Caki2 (cell line): Measurements from ENCODE around the gene CLOCK. TPM values are rescaled to one million over a fixed set of nuclear protein-coding genes. Genes with fewer than 3 reads are reported as not detected.

ENCODE experiments used
- DNase-seq: peaks from one replicate; pipeline ENCODE4 v3.0.0-alpha.2; 2015; ENCODE audit warnings: low read depth
- in situ Hi-C: cut with HindIII; loops from 2 replicates; pipeline ENCODE4 v1.10.0; 2016; ENCODE audit warnings: low sequenced_read_pairs, low pct_unique_long_range_greater_than_20kb, mixed read lengths
- total RNA-seq: library from RNA; depleted of rRNA; stranded (reverse); fragments of >200 nt; shearing (Covaris generic); gene quantifications from 2 replicates; pipeline ENCODE4 v1.2.3, GENCODE V29; 2014; ENCODE audit warnings: low replicate concordance

The CLOCK gene
- total RNA-seq, 1 experiment from 2014 or later, result 25.0 TPM

- no peak for DNase-seq
- in situ Hi-C loops, result no loop called here
Observed at GRCh38 chr4:55398461-55398860, 148.2 kb downstream of the CLOCK start.

GRCh38 chr4:55397520-55398321 lies 149.0 kb downstream of the CLOCK start:
- in situ Hi-C loops, result no loop called here
- peak; percentile 76 for DNase-seq

- DNase-seq, result no peak
Observed at GRCh38 chr4:55397126-55397436, 149.6 kb downstream of the CLOCK start.

GRCh38 chr4:55396308-55397125 lies 150.2 kb downstream of the CLOCK start:
- DNase-seq, result peak; percentile 59
- in situ Hi-C loops, result no loop called here

More at GRCh38 chr4:55397126-55397436, 149.6 kb downstream of the CLOCK start:
- in situ Hi-C loops, result no loop called here

- peak; percentile 93 for DNase-seq
- in situ Hi-C loops, result no loop called here
Observed at GRCh38 chr4:55395529-55396307, 151.0 kb downstream of the CLOCK start, which contains the start of gene TMEM165. TSS of gene TMEM165 (plus strand) at chr4:55395957. CDS start at chr4:55396190, 233 bp downstream.

- DNase-seq, result no peak
- in situ Hi-C loops, result no loop called here
Observed at GRCh38 chr4:55395218-55395528, 151.5 kb downstream of the CLOCK start.

- no peak for DNase-seq
- in situ Hi-C loops, result no loop called here
Observed at GRCh38 chr4:55393461-55394320, 153.0 kb downstream of the CLOCK start.

GRCh38 chr4:55386840-55387239 lies 159.9 kb downstream of the CLOCK start:
- DNase-seq, result no peak
- in situ Hi-C loops, result no loop called here

GRCh38 chr4:55386073-55386472 lies 160.6 kb downstream of the CLOCK start:
- in situ Hi-C loops, result no loop called here
- DNase-seq, result peak; percentile 20

- no peak for DNase-seq
Observed at GRCh38 chr4:55385201-55385649, 161.5 kb downstream of the CLOCK start.

GRCh38 chr4:55382488-55383003 lies 164.2 kb downstream of the CLOCK start:
- in situ Hi-C loops, result no loop called here
- no peak for DNase-seq

More at GRCh38 chr4:55385201-55385649, 161.5 kb downstream of the CLOCK start:
- in situ Hi-C loops, result no loop called here

GRCh38 chr4:55381502-55381901 lies 165.2 kb downstream of the CLOCK start:
- in situ Hi-C loops, result no loop called here
- no peak for DNase-seq

- in situ Hi-C loops, result no loop called here
- no peak for DNase-seq
Observed at GRCh38 chr4:55380576-55380975, 166.1 kb downstream of the CLOCK start.

GRCh38 chr4:55378617-55379467 lies 167.9 kb downstream of the CLOCK start:
- in situ Hi-C loops, result no loop called here
- no peak for DNase-seq
